Suprapubic skin (tissue), 4 donors: ENCODE results near the gene WNK2.

ENCODE experiments used
- POLR2A ChIP-seq, 2 donors: fragments of 450-650 bp; IDR thresholded peaks; one replicate each; pipeline ENCODE4 v1.6.1; 2017; ENCODE audit warnings: antibody characterized with exemption in 2 of 2, mild to moderate bottlenecking in 2 of 2, moderate library complexity in 2 of 2
- POLR2AphosphoS5 ChIP-seq, 3 donors: sonication (generic); formaldehyde crosslinking; IDR thresholded peaks; one replicate each; pipeline ENCODE4 v1.6.1; 2017; ENCODE audit warnings: antibody characterized with exemption in 3 of 3
- TF ChIP-seq, protein P1 (sequence below), 2 donors: fragments of 200-600 bp in 1 of 2; fragments of 450-650 bp in 1 of 2; sonication (generic) in 1 of 2; IDR thresholded peaks; one replicate each; pipeline ENCODE4 v1.5.1; 2016 to 2019; ENCODE audit warnings: antibody characterized with exemption in 2 of 2, mild to moderate bottlenecking in 1 of 2, moderate library complexity in 1 of 2

- TF ChIP-seq, protein P1, sequence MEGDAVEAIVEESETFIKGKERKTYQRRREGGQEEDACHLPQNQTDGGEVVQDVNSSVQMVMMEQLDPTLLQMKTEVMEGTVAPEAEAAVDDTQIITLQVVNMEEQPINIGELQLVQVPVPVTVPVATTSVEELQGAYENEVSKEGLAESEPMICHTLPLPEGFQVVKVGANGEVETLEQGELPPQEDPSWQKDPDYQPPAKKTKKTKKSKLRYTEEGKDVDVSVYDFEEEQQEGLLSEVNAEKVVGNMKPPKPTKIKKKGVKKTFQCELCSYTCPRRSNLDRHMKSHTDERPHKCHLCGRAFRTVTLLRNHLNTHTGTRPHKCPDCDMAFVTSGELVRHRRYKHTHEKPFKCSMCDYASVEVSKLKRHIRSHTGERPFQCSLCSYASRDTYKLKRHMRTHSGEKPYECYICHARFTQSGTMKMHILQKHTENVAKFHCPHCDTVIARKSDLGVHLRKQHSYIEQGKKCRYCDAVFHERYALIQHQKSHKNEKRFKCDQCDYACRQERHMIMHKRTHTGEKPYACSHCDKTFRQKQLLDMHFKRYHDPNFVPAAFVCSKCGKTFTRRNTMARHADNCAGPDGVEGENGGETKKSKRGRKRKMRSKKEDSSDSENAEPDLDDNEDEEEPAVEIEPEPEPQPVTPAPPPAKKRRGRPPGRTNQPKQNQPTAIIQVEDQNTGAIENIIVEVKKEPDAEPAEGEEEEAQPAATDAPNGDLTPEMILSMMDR (IDR thresholded peaks at IDR 0.05) = no peak
- TF ChIP-seq POLR2A (IDR thresholded peaks at IDR 0.05) (no peak), POLR2AphosphoS5 (IDR thresholded peaks at IDR 0.05) (no peak)
Measured at GRCh38 chr9:93320591-93321219, 136.8 kb downstream of the WNK2 start.
